ENCODE results near the gene LAD1.

Gene LAD1

DNA sequence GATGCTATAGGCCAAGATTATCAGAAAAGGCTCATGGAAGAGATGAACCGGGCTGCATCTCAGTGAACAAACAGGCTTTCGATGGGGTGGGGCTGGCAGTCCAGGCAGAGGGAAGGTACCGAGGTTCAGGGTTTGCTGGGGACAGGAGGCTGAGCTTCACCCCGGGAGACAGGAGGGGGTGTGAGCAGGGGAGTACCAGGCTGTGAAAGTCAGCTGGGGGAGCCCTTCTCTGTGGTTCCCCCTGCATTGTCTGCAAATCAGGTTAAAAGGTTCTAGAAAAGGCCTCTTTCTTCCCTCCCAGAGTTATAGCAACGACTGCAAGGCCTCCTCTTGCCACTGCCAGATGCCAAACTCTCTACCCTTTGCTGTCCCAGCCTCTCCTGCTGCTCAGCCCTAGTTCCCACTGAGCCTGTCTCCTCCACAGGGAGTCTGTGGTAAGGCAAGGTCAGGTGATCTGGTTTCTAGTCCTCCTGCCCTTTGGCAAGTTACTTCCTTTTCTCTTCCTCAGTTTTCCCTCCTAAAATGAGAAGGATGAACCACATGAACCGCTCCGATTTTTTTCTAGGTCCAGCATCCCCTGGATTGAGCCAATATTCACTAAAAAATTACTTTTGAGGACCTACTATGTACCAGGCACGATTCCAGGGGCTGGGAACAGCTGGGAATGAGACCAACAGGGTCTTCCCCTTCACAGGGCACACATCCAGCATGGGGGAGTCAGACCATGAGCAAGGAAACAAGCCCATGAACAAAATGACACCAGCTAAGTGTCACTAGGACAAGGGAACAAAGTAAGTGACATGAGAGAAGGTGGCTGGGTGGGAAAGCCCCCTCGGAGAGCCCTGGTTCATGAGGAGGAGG, 7.2 kb downstream of the LAD1 start:
- DNase-seq, result no peak

DNA sequence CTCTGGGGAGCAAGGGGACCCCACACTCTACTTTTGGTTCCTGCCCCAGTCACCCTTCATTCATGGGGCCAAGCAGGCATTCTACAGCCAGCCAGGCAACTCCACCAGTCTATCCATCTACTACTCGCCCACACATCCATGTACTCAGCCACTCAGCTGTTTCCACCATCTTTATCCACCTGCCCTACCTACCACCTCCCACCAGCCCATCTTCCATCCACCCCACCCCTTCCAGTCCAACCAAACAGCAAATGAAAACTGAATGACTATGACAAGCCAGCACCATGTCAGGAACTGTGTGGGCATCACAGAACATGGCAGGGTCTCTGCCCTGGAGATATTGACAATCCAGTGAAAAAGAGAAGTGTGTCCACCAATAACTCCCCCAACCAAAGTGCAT, 7.9 kb downstream of the LAD1 start:
- no peak for DNase-seq

DNA sequence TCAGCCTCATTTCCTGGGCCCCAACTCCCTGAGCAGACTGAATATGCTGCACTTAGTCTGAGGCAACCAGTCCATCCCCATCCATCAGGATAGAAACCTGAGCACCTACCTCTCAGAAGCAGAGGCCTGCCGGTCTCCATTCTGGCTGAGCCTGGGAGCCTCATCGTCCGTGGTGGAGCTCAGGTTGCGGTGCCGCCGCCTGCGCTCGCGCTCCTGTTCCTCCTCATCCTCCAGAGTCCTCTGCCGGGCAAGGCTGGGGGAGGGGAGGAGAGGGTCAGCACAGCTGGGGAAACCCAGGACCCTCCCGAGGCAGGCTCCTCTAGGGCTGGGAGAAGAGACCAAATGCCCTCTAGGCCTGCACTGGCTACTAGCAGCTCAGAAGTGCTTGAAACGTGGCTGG, 10.1 kb downstream of the LAD1 start:
- DNase-seq, result no peak

DNA sequence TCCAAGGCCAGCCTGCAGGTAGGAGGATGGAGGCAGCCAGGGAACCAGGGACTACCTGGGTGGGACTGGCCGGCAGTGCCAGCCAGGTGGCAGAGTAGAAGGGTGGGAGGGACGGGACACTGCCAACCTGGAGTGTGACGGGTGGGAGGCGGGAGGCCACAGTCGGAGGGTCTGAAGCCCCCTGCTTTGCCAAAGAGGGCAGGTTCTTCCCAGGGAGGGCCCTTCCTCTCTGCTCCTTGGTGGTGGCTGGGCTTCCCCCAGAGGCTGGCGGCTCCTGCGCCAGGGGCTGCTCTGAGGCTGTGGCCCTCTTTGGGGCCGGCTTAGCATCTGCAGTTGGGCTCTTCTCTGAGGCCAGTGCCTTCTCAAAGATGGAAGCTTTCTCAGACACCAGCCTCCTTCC, 12.9 kb downstream of the LAD1 start:
- DNase-seq, result no peak

DNA sequence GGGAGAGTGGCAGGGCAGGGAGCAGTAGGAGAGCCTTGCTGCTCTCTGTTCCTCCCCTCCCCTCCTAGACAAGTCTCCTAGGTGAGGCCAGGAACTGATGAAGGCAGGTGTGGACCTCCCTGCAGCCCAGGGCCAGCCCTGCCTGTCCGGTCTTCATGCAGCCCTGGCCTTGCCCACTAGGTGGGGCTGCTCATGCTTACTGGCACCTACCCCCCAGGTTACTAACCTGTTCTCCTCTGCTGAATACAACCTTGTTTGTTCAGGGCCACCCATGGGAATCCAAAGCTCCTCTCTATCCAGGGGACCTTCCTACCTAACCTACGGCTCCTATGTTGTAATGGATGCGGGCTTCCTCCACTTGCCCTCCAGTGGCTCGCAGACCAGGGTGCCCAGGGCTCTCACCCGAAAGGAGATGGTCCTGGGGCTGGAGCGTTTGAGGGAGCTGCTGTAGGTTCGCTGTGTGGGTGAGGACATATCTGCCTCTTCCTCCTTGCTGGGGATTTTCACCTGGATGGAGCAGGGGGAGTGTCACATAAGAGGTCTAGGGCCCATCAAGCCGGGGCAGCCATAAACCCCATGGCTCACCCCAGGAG, 13.7 kb downstream of the LAD1 start:
- peak; percentile 21 for DNase-seq

DNA sequence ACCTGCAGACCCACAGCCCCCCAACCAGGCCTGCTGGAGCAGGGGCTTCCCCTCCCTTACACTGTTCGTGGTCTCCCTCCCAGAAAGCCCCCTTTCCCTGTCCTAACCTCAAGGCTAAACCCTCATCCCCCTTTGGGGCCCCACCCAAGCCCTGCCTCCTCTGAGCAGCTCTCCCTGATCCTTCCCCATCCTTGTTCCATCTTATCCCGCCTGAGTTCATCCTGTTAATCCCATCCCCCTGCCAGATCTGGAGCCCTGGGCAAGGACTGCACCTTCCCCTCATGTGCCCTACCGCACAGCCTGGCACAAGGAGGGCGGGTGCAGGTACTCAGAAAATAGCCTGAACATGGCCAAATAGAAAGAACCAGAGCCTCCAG, 14.7 kb downstream of the LAD1 start:
- DNase-seq, result no peak

DNA sequence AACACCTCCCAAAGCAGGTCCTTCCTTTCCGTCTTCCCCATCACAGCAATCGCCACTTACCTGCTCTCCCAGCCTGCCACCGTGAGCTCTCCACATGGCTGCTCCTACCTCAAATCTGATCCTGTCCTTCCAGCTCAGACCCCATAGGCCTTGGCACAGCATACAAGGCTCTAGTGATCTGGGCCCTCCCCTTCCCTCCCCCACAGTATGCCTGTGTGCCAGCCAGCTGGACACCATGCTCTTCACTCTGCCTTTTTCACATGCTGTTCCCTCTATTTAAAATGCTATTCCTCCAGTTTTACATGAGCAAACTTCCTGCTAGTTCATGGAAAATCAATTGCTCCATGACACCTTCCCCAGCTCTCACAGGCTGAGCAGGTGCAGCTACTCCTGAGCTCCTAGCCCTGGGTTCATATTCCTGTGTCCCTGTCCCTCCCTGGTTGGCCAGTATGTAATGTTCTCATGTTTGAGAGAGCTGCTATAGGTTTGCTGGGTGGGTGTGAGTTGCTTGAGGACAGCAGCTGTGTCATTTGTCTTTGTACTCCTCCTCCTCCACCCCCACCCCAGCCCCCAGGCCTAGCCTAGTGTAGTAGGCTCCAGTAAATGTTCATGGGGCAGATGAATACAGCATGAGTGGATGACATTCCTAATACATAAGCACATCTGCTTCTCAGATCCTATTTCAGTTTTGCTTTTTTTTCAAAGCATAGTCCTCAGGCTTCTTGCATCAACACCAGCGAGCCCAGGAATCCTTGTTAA, 15.3 kb downstream of the LAD1 start:
- DNase-seq, result peak; percentile 94

DNA sequence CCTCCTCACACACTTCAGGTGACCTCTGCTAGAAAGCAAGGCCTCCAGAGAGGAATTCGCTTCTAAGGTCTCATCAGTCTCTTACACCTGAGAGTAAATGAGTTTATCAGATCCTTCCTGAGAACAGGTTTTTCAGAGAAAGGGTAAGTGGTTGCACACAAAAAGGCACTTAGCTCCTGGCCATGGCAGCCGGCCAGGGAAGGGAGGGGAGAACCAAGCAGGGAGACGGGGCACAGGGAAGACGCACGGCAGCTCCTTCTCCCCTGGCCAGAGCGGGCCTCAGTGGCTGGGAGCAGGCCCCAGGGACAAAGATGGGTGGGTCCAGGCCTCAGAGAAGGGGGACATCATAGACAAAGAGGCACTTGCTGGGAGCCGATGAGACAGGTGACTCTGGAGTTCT, 18.0 kb downstream of the LAD1 start:
- no peak for DNase-seq

DNA sequence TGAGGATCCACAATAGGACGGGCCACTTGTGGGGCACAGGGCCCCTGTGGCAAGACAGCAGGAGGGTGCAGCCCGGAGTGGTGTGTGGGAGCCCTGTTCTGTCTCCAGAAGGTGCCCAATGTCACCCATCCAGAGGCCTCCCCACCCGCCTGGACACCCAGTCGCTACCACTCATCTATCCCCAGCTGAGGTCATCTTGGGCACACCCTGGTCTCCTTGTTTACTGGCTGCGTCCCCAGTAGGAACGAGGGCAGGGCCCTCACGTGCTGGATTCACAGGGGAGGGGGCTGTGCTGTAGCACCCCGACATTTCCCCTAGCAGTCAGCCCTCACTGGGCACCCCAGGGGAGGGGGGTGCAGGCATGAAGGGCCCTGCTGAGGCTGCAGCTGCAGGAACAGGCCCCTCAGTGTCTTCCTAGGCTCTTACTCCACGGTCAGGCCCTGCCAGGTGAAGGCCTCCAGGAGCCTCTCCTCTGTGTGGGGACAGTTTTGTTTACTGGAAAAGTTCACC, 19.3 kb downstream of the LAD1 start:
- DNase-seq, result no peak

DNA sequence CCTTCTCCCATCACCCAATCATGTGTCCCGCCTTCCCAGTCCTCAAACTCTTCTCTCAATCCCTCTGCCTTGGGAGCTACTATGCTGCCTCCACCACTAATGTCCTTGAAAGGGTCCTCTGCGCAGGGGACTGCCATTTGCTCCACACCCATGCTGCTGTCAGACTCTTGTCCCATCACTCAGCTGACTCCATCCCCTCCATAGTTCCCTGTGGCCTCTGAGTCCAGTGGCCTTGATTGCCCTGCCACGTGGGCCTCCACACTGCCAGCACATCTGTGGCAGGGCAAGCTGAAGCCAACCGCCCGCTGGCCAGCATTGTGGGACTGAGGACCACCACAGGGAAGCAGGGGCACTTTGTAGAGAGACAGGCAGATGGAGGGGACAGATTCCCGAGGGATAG, 20.3 kb downstream of the LAD1 start:
- DNase-seq, result no peak

DNA sequence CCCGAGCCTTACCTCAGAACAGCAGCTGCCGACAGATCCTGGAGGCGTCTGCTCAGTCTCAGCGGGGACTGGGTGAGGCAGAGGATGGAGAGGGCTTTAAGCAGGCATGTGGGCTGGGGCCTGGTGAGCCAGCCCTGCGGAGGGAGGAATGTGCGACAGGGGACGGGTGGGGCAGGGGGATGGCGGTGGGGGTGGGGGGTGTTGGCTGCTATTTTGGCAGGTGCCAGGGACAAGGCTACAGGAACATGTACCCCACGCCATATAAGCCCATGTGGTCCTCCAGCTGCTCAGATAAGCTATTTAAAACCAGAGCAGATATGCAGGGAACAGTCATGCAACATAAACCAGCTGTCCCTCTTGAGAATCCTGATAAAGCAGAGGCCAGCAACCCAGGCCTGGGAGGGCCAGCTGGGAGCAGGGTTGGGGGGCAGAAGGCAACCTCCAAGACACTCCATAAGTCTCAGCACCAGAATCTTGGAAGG, 21.5 kb downstream of the LAD1 start, which contains the start of gene TNNT2:
TNNT2 (minus strand) TSS at position 70 of the 482 bp plus-strand sequence. CDS start 4,426 bp downstream, outside the sequence.
- DNase-seq, result no peak

DNA sequence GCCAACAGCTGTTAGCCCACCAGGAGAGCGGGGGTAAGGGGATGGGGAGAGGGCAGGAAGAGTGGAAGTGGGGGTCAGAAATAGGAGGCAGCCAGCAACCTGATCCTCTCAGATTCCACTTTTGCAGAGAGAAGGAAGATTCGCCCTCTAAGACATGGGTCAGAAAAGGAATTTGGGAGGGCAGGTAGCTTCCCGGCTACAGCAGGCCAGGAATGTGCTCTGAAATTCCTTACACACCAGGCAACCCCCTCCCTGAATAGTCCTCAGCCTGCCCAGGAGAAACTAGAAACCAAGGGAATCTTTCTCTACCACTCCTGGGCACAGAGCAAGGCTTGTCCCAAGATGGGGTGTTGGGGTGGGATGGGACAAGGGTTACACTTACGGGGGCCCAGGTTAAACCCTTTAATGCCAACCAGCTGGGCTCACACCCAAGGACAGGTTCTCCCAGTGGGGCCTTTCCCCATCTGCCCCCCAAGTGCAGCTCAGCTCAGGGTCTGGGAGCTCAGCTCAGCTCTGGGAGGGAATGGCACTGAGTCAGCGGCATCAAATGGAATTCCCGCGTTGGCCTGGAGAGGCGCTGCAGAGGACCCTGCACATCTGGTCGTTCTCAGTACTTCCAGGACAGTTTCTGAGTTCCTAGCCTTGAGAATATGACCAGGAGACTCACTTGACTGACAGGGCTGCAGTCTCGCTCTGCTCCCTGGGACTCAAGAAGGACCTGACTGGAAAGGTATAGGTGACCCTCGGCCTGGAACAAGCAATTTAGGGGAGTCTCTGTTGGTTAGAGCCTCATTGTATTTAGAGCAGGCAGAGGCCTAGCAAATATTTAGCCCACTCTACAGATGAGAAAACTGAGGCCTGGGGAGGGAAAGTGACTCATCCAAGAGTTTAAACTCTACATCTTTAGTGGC, 22.4 kb downstream of the LAD1 start:
- peak; percentile 48 for DNase-seq

DNA sequence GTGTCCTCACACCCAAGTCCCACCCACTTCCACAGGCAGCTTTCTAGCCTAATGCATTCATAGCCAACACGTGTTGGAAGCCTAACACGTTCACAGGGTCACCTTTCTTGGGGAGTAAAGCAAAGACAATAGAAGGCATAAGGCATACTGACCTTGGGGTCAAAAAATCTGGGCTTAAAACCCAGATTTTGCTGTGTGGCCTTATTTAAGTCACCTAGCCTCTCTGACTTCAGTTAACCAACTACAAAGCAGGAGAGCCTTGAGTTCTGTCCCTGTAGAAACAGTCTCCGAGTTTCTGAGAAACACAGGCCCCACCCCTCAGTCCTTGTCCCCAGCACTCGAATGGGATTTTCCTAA, 23.0 kb downstream of the LAD1 start:
- no peak for DNase-seq

DNA sequence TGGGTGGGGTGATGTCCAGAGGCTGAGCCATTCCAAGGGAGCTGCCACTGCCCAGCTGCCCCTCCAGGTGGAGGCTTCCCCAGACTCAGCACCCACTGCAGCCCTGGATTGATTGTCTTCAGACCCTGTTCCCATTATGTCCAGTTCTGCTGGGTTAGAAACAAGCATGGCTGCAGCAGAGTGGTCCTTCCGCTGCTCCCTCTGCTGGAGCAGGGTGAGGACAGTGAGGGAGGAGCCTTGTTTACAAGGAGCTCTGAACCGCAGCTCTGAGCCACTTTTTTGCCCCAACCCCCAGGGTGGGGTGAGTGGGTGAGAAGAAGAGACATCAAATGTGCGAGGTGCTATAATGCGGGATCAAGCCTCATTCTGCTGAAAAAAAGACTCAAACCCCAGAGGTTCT, 24.0 kb downstream of the LAD1 start:
- no peak for DNase-seq

DNA sequence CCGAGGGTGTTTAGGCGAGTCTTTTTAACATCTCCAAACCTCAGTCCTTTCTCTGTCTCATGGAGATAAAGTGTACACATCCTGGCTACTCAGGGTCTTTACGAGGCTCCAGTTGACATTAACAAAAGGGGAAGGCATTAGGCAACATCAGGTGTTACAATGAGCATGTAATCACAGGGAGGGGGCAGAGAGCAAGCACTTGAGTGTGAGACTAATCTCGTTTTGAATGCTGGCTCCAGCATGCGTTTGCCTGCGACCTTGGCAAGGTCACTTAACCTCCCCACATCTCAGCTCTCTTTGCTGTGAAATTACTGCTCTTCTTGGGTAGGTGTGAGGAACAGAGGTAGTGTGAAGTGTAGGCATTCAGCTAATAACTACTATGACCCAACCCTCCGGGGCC, 24.8 kb downstream of the LAD1 start:
- no peak for DNase-seq

DNA sequence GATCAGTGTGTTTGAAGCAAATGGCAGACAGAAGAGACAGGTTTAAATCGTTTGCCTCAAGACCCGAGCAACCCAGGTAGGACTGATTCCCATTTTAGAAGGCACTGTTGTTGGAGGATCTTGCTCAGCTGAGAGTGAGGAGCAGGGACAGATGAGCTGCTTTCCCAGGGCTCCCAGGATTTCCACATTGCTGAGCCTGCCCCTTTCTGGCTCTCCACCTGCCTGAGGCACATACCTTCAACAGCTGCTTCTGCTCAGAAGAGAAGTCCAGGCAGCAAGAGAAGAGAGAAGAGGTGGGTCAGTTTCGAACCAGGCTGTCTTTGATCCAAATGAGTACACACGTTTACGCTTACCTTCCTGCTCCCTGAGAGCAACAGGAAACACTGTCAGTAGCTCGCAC, 27.3 kb downstream of the LAD1 start:
- DNase-seq, result no peak

DNA sequence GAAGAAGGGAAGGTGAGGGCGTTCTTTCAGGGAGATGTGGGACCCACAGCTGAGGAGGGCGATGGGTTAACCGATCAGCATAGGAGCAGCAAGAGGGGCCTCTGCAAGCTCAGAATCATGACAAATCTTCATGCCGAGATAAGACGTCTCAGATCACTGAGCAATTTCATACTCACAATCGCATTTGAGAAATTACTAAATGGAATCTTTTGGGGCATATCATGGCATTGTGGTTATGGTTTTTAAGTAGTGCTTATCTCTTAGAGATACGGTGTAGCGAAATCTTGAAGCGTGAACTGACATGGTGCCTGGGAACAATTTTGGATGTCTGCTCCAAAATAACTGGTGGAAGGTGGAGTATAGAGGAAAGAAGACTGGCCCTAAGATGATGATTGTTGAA, 27.8 kb downstream of the LAD1 start:
- no peak for DNase-seq

DNA sequence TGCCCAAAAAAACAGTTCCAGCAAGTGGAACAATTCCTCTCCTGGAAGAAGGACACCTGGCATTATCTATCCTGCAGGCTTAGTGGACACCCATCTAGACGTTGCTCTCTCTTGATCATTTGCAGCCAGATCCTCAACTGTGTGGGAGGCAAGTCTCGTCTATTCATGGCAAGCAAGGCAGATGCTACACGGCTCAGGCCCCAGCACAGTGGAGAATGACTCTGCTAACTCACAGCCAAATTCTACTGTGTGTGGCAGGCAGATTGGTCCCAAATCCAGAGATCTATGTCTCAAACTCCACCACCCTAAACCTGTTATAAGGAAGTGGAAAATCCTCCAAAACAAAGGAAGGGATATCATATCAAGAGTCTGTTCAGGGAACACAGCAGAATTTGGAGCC, 28.6 kb downstream of the LAD1 start:
- DNase-seq, result no peak

DNA sequence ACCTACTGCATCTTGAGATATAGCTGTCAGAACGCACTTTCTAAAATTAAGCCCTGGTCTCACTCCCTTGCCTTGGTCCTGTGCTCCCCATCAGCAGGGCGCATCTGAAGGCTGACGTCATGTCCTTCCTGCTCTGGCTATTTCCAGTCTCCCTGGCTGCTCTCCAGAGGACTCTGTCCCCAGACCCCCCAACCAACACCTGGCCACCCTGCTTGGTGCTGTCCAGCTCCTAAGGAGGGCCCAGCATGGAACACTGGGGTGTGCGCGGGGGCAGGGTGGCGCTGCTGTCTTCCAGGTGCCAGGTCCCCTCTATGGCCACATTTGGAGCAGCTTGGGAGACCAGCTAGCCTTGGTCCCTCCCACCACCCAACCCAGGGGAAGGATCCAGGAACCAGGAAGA, 29.9 kb downstream of the LAD1 start:
- DNase-seq, result no peak

DNA sequence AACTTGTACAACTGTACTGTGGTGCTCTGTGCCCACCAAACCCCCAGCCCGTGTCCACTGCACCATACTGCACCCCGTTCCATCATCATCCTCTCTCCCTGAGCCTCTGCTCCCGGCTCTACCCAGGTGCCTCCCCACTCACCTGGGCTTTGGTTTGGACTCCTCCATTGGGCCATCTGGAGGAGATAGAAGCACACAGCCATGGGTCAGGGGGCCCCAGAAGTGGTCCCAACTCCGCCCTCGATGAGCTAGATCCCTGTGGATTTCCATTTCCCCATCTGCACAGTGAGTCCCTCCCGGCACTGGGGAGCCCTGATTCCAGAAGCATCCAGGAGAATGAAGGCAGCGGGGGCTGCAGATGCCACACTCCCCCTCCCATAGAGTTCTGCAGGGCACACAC, 32.4 kb downstream of the LAD1 start:
- no peak for DNase-seq

DNA sequence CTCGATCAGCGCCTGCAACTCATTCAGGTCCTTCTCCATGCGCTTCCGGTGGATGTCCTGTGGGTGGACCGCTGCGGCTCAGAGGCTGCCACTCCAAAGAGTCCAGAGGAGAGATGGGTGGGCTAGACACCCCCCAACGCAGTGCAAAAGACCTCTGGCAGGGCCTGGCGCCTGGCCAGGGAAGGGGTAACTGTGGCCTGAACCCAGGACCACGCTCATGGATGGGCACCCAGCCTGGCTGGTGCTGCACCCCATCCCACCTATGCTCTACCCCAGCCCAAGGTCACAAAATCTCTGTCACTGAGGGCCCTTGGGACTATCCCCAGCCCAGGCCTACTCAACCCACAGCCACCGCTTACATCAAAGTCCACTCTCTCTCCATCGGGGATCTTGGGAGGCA, 33.9 kb downstream of the LAD1 start:
- no peak for DNase-seq

DNA sequence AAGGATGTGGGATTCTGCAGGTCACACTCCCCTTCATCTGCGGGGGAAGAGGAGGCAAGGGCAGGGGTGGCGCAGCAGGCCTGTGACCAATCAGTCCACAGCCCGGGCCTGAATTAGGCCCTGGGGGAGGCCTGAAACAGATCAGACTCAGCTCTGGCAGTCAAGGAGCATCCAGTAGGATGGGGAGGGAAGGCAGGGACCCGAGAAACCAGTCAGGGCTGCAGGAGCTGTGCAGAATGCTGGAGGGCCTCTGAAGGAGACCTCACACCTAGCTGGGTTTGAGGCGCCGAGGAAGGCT, 34.4 kb downstream of the LAD1 start:
- DNase-seq, result no peak

DNA sequence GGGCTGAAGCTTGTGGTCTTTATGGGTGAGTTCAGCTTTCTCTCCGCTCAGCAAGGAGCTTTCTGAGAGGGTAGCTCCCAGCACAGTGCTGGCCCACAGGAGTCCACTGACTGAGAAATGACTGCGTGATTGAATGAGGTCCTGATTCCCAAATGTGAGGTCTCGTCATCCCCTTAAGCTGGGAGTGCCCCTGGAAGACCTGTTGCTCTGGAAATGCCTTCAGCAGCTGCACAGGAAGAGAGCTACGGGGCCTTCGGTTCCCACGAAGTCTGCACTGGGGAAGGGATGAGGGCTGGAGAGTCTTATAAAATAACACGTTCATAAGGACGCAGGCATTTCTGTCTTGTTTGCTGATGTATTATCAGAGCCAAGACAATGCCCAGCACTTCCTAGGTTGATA, 35.7 kb downstream of the LAD1 start:
- DNase-seq, result no peak
